ENCODE results near the gene ANKRD13C.

GRCh38 chr1:70383483-70383882 is 29.0 kb upstream of the ANKRD13C start:
- TF ChIP-seq REST (IDR thresholded peaks at IDR 0.05; ENCODE audit: low read depth) (no peak), EP300 (IDR thresholded peaks at IDR 0.05; ENCODE audit: borderline replicate concordance) (no peak), RAD21 (IDR thresholded peaks at IDR 0.05; ENCODE audit: low read depth) (no peak), CEBPB (IDR thresholded peaks at IDR 0.05) (no peak), TAF1 (IDR thresholded peaks at IDR 0.05; ENCODE audit: low read depth) (no peak), TEAD4 (IDR thresholded peaks at IDR 0.05) (no peak), TCF12 (IDR thresholded peaks at IDR 0.05; ENCODE audit: low read depth) (no peak), MAX (IDR thresholded peaks at IDR 0.05) (no peak), NFIC (IDR thresholded peaks at IDR 0.05) (no peak)

All from Ishikawa (cell line).